HepG2 (cell line): ENCODE data around the gene CHST12. TPM values are rescaled to one million over a fixed set of nuclear protein-coding genes. Genes with fewer than 3 reads are reported as not detected.
A peak's percentile ranks its signal among the peaks of the same experiment; 100 is the strongest.

Experiments
- ATAC-seq: fragments of 200-7000 bp; cut with Tn5 transposase; 3 replicates; pipeline ENCODE4 v1.9.1; 2020; ENCODE audit warnings: mild to moderate bottlenecking, moderate library complexity
- BruUV-seq: library from RNA; stranded (reverse); fragments of 400-500 nt; replicated peaks from 2 replicates; lab custom pipeline; 2021; lab: Mats Ljungman, UMichigan
- CTCF ChIA-PET: fragments of 300-600 bp; formaldehyde crosslinking; extraction: SDS; loops from one replicate; lab custom pipeline; 2021; ENCODE audit warnings: low total read pairs, inconsistent platforms, low intra/inter-chr PET ratio; lab: Yijun Ruan, JAX
- POLR2A ChIA-PET: fragments of 350-600 bp; sonication (Branson Sonifier 250); formaldehyde crosslinking; loops from one replicate; lab custom pipeline; 2020; ENCODE audit warnings: antibody characterized with exemption, inconsistent platforms; lab: Yijun Ruan, JAX
- DNase-seq: peaks from one replicate; pipeline ENCODE4 v3.0.0-alpha.2; 2015; ENCODE audit warnings: low spot score
- FAIRE-seq: peaks from 3 replicates; lab custom pipeline; 2011; peaks lifted over from hg19 to GRCh38; lab: Jason Lieb, UNC
- H2AFZ ChIP-seq: one replicate; pipeline ENCODE4 v1.6.1; 2011; ENCODE audit warnings: low read length, inconsistent platforms
- H3K27ac ChIP-seq: fragments of 300-600 bp; 3 replicates; pipeline ENCODE4 v1.8.0; 2011; ENCODE audit warnings: mixed run types, mild to moderate bottlenecking, mixed read lengths, low read length, inconsistent platforms; ENCODE audit not compliant: insufficient read depth; ENCODE audit errors: extremely low read length
- H3K27me3 ChIP-seq, 2 experiments: fragments of 200-600 bp in 1 of 2; 2 replicates in 1 of 2; 3 replicates in 1 of 2; pipeline versions ENCODE4 v1.6.0 to v1.8.0; 2011; ENCODE audit warnings: low read length in 2 of 2, mild to moderate bottlenecking in 2 of 2, moderate library complexity in 2 of 2, inconsistent platforms in 1 of 2; ENCODE audit not compliant: insufficient read depth in 2 of 2, control insufficient read depth in 1 of 2
- H3K36me3 ChIP-seq, 2 experiments: fragments of 200-600 bp in 1 of 2; replicated peaks in 1 of 2; 2 replicates in 1 of 2; 3 replicates in 1 of 2; pipeline versions ENCODE4 v1.5.1 to v1.8.0; 2011; ENCODE audit warnings: low read length in 2 of 2, inconsistent platforms in 1 of 2; ENCODE audit not compliant: insufficient read depth in 2 of 2, control insufficient read depth in 1 of 2
- H3K4me1 ChIP-seq: 2 replicates; pipeline ENCODE4 v1.5.1; 2012; ENCODE audit warnings: low read length, inconsistent platforms; ENCODE audit not compliant: insufficient read depth
- H3K4me2 ChIP-seq: 2 replicates; pipeline ENCODE4 v1.6.0; 2011; ENCODE audit warnings: low read depth, low read length, inconsistent platforms
- H3K4me3 ChIP-seq, 3 experiments: fragments of 200-600 bp in 1 of 3; sonication (generic), shearing (Covaris generic) in 1 of 3; replicated peaks in 1 of 3; 2 replicates each; pipeline ENCODE4 v1.5.1; 2011 to 2016; ENCODE audit warnings: low read length in 3 of 3, inconsistent platforms in 2 of 3, low read depth in 2 of 3, mild to moderate bottlenecking in 2 of 3, control low read depth in 1 of 3, mixed read lengths in 1 of 3; ENCODE audit not compliant: insufficient read depth in 1 of 3
- H3K79me2 ChIP-seq: one replicate; pipeline ENCODE4 v1.6.1; 2011; ENCODE audit warnings: low read length, inconsistent platforms; ENCODE audit not compliant: insufficient read depth
- H3K9ac ChIP-seq: 2 replicates; pipeline ENCODE4 v1.6.0; 2011; ENCODE audit warnings: mild to moderate bottlenecking, low read depth, low read length, inconsistent platforms; ENCODE audit not compliant: insufficient read depth
- H3K9me3 ChIP-seq: 2 replicates; pipeline ENCODE4 v1.5.1; 2012; ENCODE audit warnings: mild to moderate bottlenecking, low read length
- H4K20me1 ChIP-seq: 2 replicates; pipeline ENCODE4 v1.6.0; 2011; ENCODE audit warnings: inconsistent platforms, mild to moderate bottlenecking, low read length, moderate library complexity; ENCODE audit not compliant: insufficient read depth
- AGO2 ChIP-seq: fragments of 200-400 bp; formaldehyde crosslinking; optimal IDR thresholded peaks from 2 replicates; pipeline ENCODE3; 2017; ENCODE audit warnings: mild to moderate bottlenecking, low read depth, low read length, moderate library complexity
- MIXL1 ChIP-seq: IDR thresholded peaks from 2 replicates; pipeline ENCODE4 v1.6.1; 2016
- ZMYM3 ChIP-seq: sonication (generic); formaldehyde crosslinking; IDR thresholded peaks from 2 replicates; pipeline ENCODE4 v1.5.1; 2020; ENCODE audit warnings: mild to moderate bottlenecking, missing genetic modification reagents
- ZNF770 ChIP-seq: sonication (generic); formaldehyde crosslinking; IDR thresholded peaks from 2 replicates; pipeline ENCODE4 v1.5.0; 2020; ENCODE audit warnings: mild to moderate bottlenecking, missing genetic modification reagents
- ZNF781 ChIP-seq: sonication (generic); formaldehyde crosslinking; IDR thresholded peaks from 2 replicates; pipeline ENCODE4 v1.5.1; 2020; ENCODE audit warnings: borderline replicate concordance, mild to moderate bottlenecking, missing genetic modification reagents; ENCODE audit errors: not compliant biosample characterization
- ZNF841 ChIP-seq: sonication (generic); formaldehyde crosslinking; IDR thresholded peaks from 2 replicates; pipeline ENCODE4 v1.8.1; 2023; ENCODE audit warnings: missing genetic modification reagents, borderline replicate concordance
- WGBS: methylation state at CpG from one replicate; pipeline ENCODE4 v1.1.6; 2017; ENCODE audit warnings: low lambda C conversion rate; 5-methylcytosine and 5-hydroxymethylcytosine counted together
- in situ Hi-C: cut with HindIII; loops from 2 replicates; pipeline ENCODE4 v1.10.0; 2017; ENCODE audit warnings: low pct_unique_long_range_greater_than_20kb; ENCODE audit not compliant: extremely low pct_ligation_motif_present
- intact Hi-C: fragments of 100-400 bp; cut with micrococcal nuclease; formaldehyde crosslinking; loops from one replicate; pipeline ENCODE4 v1.10.0; 2022; ENCODE audit not compliant: unreplicated experiment
- polyA plus RNA-seq, 8 experiments: library from polyadenylated mRNA; depleted of rRNA in 3 of 8; stranded (reverse) in 7 of 8; unstranded in 1 of 8; fragments of >200 nt; fragmentation: Illumina TruSeq in 4 of 8; extraction: Trizol in 4 of 8; gene quantifications; 2 replicates each; pipeline versions ENCODE4 v1.2.1 to v1.2.3, GENCODE V29; 2011 to 2016; ENCODE audit warnings: low read depth in 4 of 8, missing spikeins in 1 of 8, mixed read lengths in 1 of 8; ENCODE audit not compliant: insufficient read depth in 1 of 8
- total RNA-seq, 5 experiments: library from RNA; depleted of rRNA; stranded (reverse); fragments of >200 nt; fragmentation: Illumina TruSeq; extraction: Trizol; gene quantifications; 2 replicates each; pipeline ENCODE4 v1.2.3, GENCODE V29; 2016; ENCODE audit warnings: low read depth in 1 of 5

Gene CHST12
- total and polyA plus RNA-seq, 2 of the 13 experiments (the other 11 are each of a cell fraction or from before 2014, with no cell fraction given): 6.4 to 15.8 TPM

- no peak overlapping the region for H2AFZ ChIP-seq
- FAIRE-seq: no peak
- no peak overlapping the region for H3K27ac ChIP-seq
- no peak overlapping the region for H3K4me2 ChIP-seq
- TF ChIP-seq ZNF781 (CRISPR knock-in tag) (no peak), AGO2 (peak; percentile 51), ZMYM3 (CRISPR knock-in tag) (no peak), ZNF841 (no peak), MIXL1 (CRISPR knock-in tag) (no peak), ZNF770 (CRISPR knock-in tag) (no peak)
- CTCF ChIA-PET: no interaction called here
- POLR2A ChIA-PET: no interaction called here
- intact Hi-C loops (no loop called here), in situ Hi-C loops (loop anchor here (10.0 kb wide), 1 partner anchor 47 kb away; no protein-coding TSS in a partner anchor)
- ATAC-seq: no peak
- H3K27me3 ChIP-seq: no peaks in the 10 kb centered on the region
- H3K79me2 ChIP-seq: no peaks in the 10 kb centered on the region
- peaks cover 40% of the 10 kb centered on the region for H3K4me1 ChIP-seq
- no peaks in the 10 kb centered on the region for H3K9me3 ChIP-seq
- no peak overlapping the region for H3K9ac ChIP-seq
- no peak for DNase-seq
- BruUV-seq: no TSS peak
- H4K20me1 ChIP-seq: no peaks in the 10 kb centered on the region
- WGBS: 95% methylated on average over 24 of the region's 31 CpGs
- no peak overlapping the region for H3K4me3 ChIP-seq
- 0 out of 5 replicates have a peak, but pooled peaks cover 0 to 4% of the 10 kb centered on the region in 2 experiments for H3K36me3 ChIP-seq
Measured at GRCh38 chr7:2387897-2388636, 15.3 kb upstream of the CHST12 start.
